H9 (cell line): ENCODE measurements around the gene HSD17B12. TPM values are rescaled to one million over a fixed set of nuclear protein-coding genes. Genes with fewer than 3 reads are reported as not detected.

Experiments used
- DNase-seq: peaks from one replicate; pipeline ENCODE4 v3.0.0-alpha.2; 2017
- H2AFZ ChIP-seq: one replicate; pipeline ENCODE4 v1.6.1; 2013; ENCODE audit warnings: mild to moderate bottlenecking, low read length, control low read depth, moderate library complexity
- H2AK5ac ChIP-seq: 2 replicates; pipeline ENCODE4 v1.6.1; 2013; ENCODE audit warnings: low read length, control low read depth, mixed read lengths; ENCODE audit not compliant: insufficient read length
- H2BK120ac ChIP-seq: one replicate; pipeline ENCODE4 v1.6.1; 2013; ENCODE audit warnings: low read depth, mild to moderate bottlenecking, low read length, control low read depth, inconsistent platforms; ENCODE audit not compliant: poor library complexity, severe bottlenecking
- H2BK12ac ChIP-seq: 2 replicates; pipeline ENCODE4 v1.6.1; 2013; ENCODE audit warnings: low read length, control low read depth, mixed read lengths, low read depth; ENCODE audit not compliant: insufficient read length
- H2BK15ac ChIP-seq: 2 replicates; pipeline ENCODE4 v1.6.1; 2013; ENCODE audit warnings: low read depth, low read length, control low read depth
- H2BK20ac ChIP-seq: one replicate; pipeline ENCODE4 v1.6.1; 2013; ENCODE audit warnings: low read depth, mild to moderate bottlenecking, low read length, control low read depth, inconsistent platforms; ENCODE audit not compliant: poor library complexity, severe bottlenecking
- H2BK5ac ChIP-seq: 2 replicates; pipeline ENCODE4 v1.6.1; 2013; ENCODE audit warnings: low read length, control low read depth, mixed read lengths; ENCODE audit not compliant: insufficient read length
- H3K14ac ChIP-seq: 2 replicates; pipeline ENCODE4 v1.6.1; 2013; ENCODE audit warnings: low read length, control low read depth; ENCODE audit not compliant: insufficient read depth
- H3K18ac ChIP-seq: 2 replicates; pipeline ENCODE4 v1.6.1; 2013; ENCODE audit warnings: low read depth, mild to moderate bottlenecking, mixed read lengths, low read length, control low read depth; ENCODE audit not compliant: insufficient read length
- H3K23ac ChIP-seq: 2 replicates; pipeline ENCODE4 v1.6.1; 2013; ENCODE audit warnings: low read length, control low read depth, mixed read lengths, low read depth; ENCODE audit not compliant: insufficient read length
- H3K23me2 ChIP-seq: 2 replicates; pipeline ENCODE4 v1.6.1; 2013; ENCODE audit warnings: low read depth, mild to moderate bottlenecking, mixed read lengths, low read length, control low read depth; ENCODE audit not compliant: insufficient read length, poor library complexity, severe bottlenecking
- H3K27ac ChIP-seq: 2 replicates; pipeline ENCODE4 v1.5.1; 2013; ENCODE audit warnings: low read length, control low read depth, mixed read lengths, low read depth; ENCODE audit not compliant: insufficient read length
- H3K27me3 ChIP-seq: 2 replicates; pipeline ENCODE4 v1.6.1; 2013; ENCODE audit warnings: low read length, control low read depth, inconsistent platforms; ENCODE audit not compliant: insufficient read depth
- H3K4ac ChIP-seq: 2 replicates; pipeline ENCODE4 v1.6.1; 2013; ENCODE audit warnings: low read depth, mild to moderate bottlenecking, control low read depth, inconsistent platforms, low read length, moderate library complexity
- H3K4me1 ChIP-seq: 2 replicates; pipeline ENCODE4 v1.6.1; 2013; ENCODE audit warnings: low read length, control low read depth, inconsistent platforms; ENCODE audit not compliant: insufficient read depth
- H3K4me2 ChIP-seq: 2 replicates; pipeline ENCODE4 v1.6.1; 2013; ENCODE audit warnings: low read length, control low read depth, mixed read lengths; ENCODE audit not compliant: insufficient read length, insufficient read depth
- H3K56ac ChIP-seq: 2 replicates; pipeline ENCODE4 v1.6.1; 2013; ENCODE audit warnings: low read depth, mild to moderate bottlenecking, mixed read lengths, low read length, control low read depth; ENCODE audit not compliant: insufficient read length
- H3K79me1 ChIP-seq: 2 replicates; pipeline ENCODE4 v1.6.1; 2013; ENCODE audit warnings: low read depth, mild to moderate bottlenecking, moderate library complexity, low read length, control low read depth, inconsistent platforms; ENCODE audit not compliant: insufficient read depth, poor library complexity, severe bottlenecking
- H3K79me2 ChIP-seq: 2 replicates; pipeline ENCODE4 v1.6.1; 2013; ENCODE audit warnings: low read length, control low read depth, inconsistent platforms; ENCODE audit not compliant: insufficient read depth
- H3K9ac ChIP-seq: 2 replicates; pipeline ENCODE4 v1.6.1; 2013; ENCODE audit warnings: low read length, control low read depth, mixed read lengths; ENCODE audit not compliant: insufficient read length; ENCODE audit errors: extremely low read depth
- H3K9me3 ChIP-seq: one replicate; pipeline ENCODE4 v1.6.1; 2013; ENCODE audit warnings: low read depth, low read length, inconsistent platforms; ENCODE audit not compliant: control insufficient read depth
- H3T11ph ChIP-seq: one replicate; pipeline ENCODE4 v1.6.1; 2013; ENCODE audit warnings: mild to moderate bottlenecking, low read length, control low read depth, inconsistent platforms
- H4K20me1 ChIP-seq: one replicate; pipeline ENCODE4 v1.6.1; 2013; ENCODE audit not compliant: control insufficient read depth, insufficient read length, insufficient read depth
- H4K5ac ChIP-seq: 2 replicates; pipeline ENCODE4 v1.6.1; 2013; ENCODE audit warnings: low read depth, mild to moderate bottlenecking, mixed read lengths, low read length, control low read depth; ENCODE audit not compliant: insufficient read length
- H4K8ac ChIP-seq: replicated peaks from 2 replicates; pipeline ENCODE4 v1.6.1; 2013; ENCODE audit warnings: low read length, control low read depth, mixed read lengths, low read depth; ENCODE audit not compliant: insufficient read length
- H4K91ac ChIP-seq: 2 replicates; pipeline ENCODE4 v1.6.1; 2013; ENCODE audit warnings: low read depth, mild to moderate bottlenecking, moderate library complexity, mixed read lengths, low read length, control low read depth; ENCODE audit not compliant: insufficient read length
- H3K27ac Mint-ChIP-seq, 3 experiments: 2 replicates in 2 of 3; 3 replicates in 1 of 3; pipeline ENCODE4 v1.8.0; 2020 to 2021; ENCODE audit warnings: mixed read lengths in 3 of 3, mild to moderate bottlenecking in 1 of 3, moderate library complexity in 1 of 3
- H3K27me3 Mint-ChIP-seq: 2 replicates; pipeline ENCODE4 v1.8.0; 2021; ENCODE audit warnings: low read depth, mild to moderate bottlenecking, moderate library complexity, mixed read lengths
- H3K36me3 Mint-ChIP-seq, 3 experiments: 2 replicates in 2 of 3; 3 replicates in 1 of 3; pipeline ENCODE4 v1.8.0; 2020 to 2021; ENCODE audit warnings: low read depth in 3 of 3, mixed read lengths in 3 of 3; ENCODE audit not compliant: insufficient read depth in 1 of 3
- H3K4me1 Mint-ChIP-seq, 2 experiments: 2 replicates each; pipeline ENCODE4 v1.8.0; 2020; ENCODE audit warnings: mixed read lengths in 2 of 2
- H3K4me3 Mint-ChIP-seq, 2 experiments: 2 replicates in 1 of 2; 3 replicates in 1 of 2; pipeline ENCODE4 v1.8.0; 2020 to 2021; ENCODE audit warnings: mild to moderate bottlenecking in 2 of 2, mixed read lengths in 2 of 2, moderate library complexity in 1 of 2
- H3K9me3 Mint-ChIP-seq, 2 experiments: 2 replicates in 1 of 2; 3 replicates in 1 of 2; pipeline ENCODE4 v1.8.0; 2020; ENCODE audit warnings: mild to moderate bottlenecking in 2 of 2, mixed read lengths in 2 of 2, moderate library complexity in 1 of 2
- CTCF ChIP-seq: fragments of 200-600 bp; sonication (generic); conservative IDR thresholded peaks from 3 replicates; pipeline ENCODE4 v1.8.0; 2021; ENCODE audit warnings: antibody characterized with exemption, mild to moderate bottlenecking
- WGBS: extraction: QIAGEN DNeasy Blood & Tissue Kit; methylation state at CpG from one replicate; pipeline ENCODE4 v1.1.7; 2013; ENCODE audit warnings: missing lambda C conversion rate, low lambda C conversion rate, mixed read lengths; ENCODE audit not compliant: insufficient read length; ENCODE audit errors: extremely low coverage; 5-methylcytosine and 5-hydroxymethylcytosine counted together
- total RNA-seq: library from RNA; stranded (reverse); gene quantifications from 2 replicates; pipeline ENCODE4 v1.2.1, GENCODE V29; 2021

The HSD17B12 gene
- total RNA-seq, 1 experiment from 2014 or later: 111 TPM

GRCh38 chr11:43723617-43724016, 43.1 kb downstream of the HSD17B12 start:
- Histone ChIP-seq H3K23me2 (no peaks in the 10 kb centered on the region), H2BK120ac (no peak overlapping the region), H3K27ac (no peak overlapping the region), H2BK20ac (no peak overlapping the region), H3K4me1 (no peaks in the 10 kb centered on the region), H3K9me3 (no peaks in the 10 kb centered on the region), H4K5ac (no peak overlapping the region), H3K23ac (no peak overlapping the region), H3K14ac (no peak overlapping the region), H3K27me3 (no peaks in the 10 kb centered on the region), H3K9ac (no peak overlapping the region), H2BK15ac (no peak overlapping the region), H2BK12ac (no peak overlapping the region), H3K4me2 (no peak overlapping the region), H3K79me2 (peaks cover 11% of the 10 kb centered on the region; the same call in 1 of the 2 replicates), H3K4ac (no peak overlapping the region), H4K91ac (no peak overlapping the region), H2AK5ac (no peak overlapping the region), H3K18ac (no peak overlapping the region), H2AFZ (no peak overlapping the region), H2BK5ac (no peak overlapping the region), H4K8ac (no peak overlapping the region), H3K79me1 (peaks cover 5% of the 10 kb centered on the region), H3T11ph (no peak overlapping the region), H3K56ac (no peak overlapping the region), H4K20me1 (no peaks in the 10 kb centered on the region)
- TF ChIP-seq CTCF: no peak
- WGBS: no CpG with 5 or more reads among the region's 3 CpGs
- peaks cover 3 to 7% (median 5%) of the 10 kb centered on the region in 3 experiments; a peak in 6 of 7 replicates for H3K36me3 Mint-ChIP-seq
- H3K27me3 Mint-ChIP-seq: no peaks in the 10 kb centered on the region
- no peak overlapping the region for H3K4me3 Mint-ChIP-seq
- peaks cover 0 to 3% of the 10 kb centered on the region in 2 experiments; a peak in 2 of 4 replicates for H3K4me1 Mint-ChIP-seq
- H3K9me3 Mint-ChIP-seq: no peaks in the 10 kb centered on the region
- no peak for DNase-seq
- no peak overlapping the region for H3K27ac Mint-ChIP-seq
